GM12864 (cell line): ENCODE results near the gene CENPM.

ENCODE experiments used
- DNase-seq: peaks from one replicate; pipeline ENCODE4 v3.0.0-alpha.2; 2011; ENCODE audit warnings: low read depth
- H3K4me3 ChIP-seq: 2 replicates; pipeline ENCODE4 v1.5.1; 2011; ENCODE audit warnings: mild to moderate bottlenecking, low read depth, low read length, control low read depth
- CTCF ChIP-seq: IDR thresholded peaks from 2 replicates; pipeline ENCODE4 v1.5.1; 2011; ENCODE audit warnings: low read depth, mild to moderate bottlenecking, moderate library complexity, low read length, control low read depth, inconsistent platforms; ENCODE audit errors: missing control alignments

Gene CENPM

GRCh38 chr22:41917903-41918791, 28.8 kb downstream of the CENPM start:
- DNase-seq, result no peak
- H3K4me3 ChIP-seq, result no peak overlapping the region; the same call in 1 of the 2 replicates
- TF ChIP-seq CTCF, result no peak

GRCh38 chr22:41917375-41917902, 29.5 kb downstream of the CENPM start:
- H3K4me3 ChIP-seq, result no peak overlapping the region
- no peak for DNase-seq
- no peak for TF ChIP-seq CTCF

- no peak for TF ChIP-seq CTCF
- no peak overlapping the region for H3K4me3 ChIP-seq
- no peak for DNase-seq
Measured at GRCh38 chr22:41916745-41917358, 30.1 kb downstream of the CENPM start.

- no peak for TF ChIP-seq CTCF
- no peak overlapping the region for H3K4me3 ChIP-seq
- no peak for DNase-seq
Measured at GRCh38 chr22:41915786-41916493, 31.0 kb downstream of the CENPM start.

GRCh38 chr22:41915035-41915785, 31.7 kb downstream of the CENPM start, which contains the start of gene SHISA8:
Gene SHISA8, minus strand, starts transcription at chr22:41915074. Its CDS starts 407 bp downstream, at chr22:41914667.
- no peak for TF ChIP-seq CTCF
- H3K4me3 ChIP-seq, result peak within 1 kb of the TSS; percentile 64
- DNase-seq, result no peak

- H3K4me3 ChIP-seq, result peak overlapping the region; percentile 64
Measured at GRCh38 chr22:41914611-41915034, 32.3 kb downstream of the CENPM start.

More at GRCh38 chr22:41914611-41915034, 32.3 kb downstream of the CENPM start:
- no peak for DNase-seq
- TF ChIP-seq CTCF, result no peak
